ENCODE data around the gene CEP70. TPM values are rescaled to one million over a fixed set of nuclear protein-coding genes. Genes with fewer than 3 reads are reported as not detected.
"Not testable (repeated sequence)": the region's sequence is repeated elsewhere in the genome, so short reads cannot be mapped to it uniquely, and the experiment has no call there.

The CEP70 gene
- total RNA-seq, 2 donors from 2014 or later: 31.6 to 45.4 TPM

DNA sequence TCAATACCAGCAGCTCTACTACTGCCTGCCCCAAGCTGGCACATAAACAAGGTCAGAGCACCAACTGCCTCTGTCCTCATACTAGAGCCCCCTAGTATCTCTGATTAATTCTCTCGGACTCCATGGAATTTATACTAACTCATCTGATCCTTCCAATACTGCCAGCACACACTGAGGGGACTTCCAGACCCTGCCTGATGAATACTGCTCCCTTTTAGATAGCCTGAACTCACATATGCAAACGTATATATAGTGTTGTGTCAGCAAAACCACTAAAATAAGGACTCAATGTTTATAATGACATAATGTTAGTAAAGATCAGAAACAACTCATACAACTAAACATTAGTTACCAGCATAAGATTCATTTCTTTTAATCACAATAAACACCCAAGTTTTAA is 25.0 kb downstream of the CEP70 start:
- H3K27me3 ChIP-seq: no peaks in the 10 kb centered on the region
- DNase-seq: no peak
- intact Hi-C loops (cut with DNase I): no loop called here
- no peaks in the 10 kb centered on the region for H3K9me3 ChIP-seq
- H3K27ac ChIP-seq: no peak overlapping the region
- H3K4me3 ChIP-seq: no peak overlapping the region
- no peak overlapping the region for H3K9ac ChIP-seq (ENCODE audit: low read depth in 2 of 2, low read length in 2 of 2)
- TF ChIP-seq, protein P1, sequence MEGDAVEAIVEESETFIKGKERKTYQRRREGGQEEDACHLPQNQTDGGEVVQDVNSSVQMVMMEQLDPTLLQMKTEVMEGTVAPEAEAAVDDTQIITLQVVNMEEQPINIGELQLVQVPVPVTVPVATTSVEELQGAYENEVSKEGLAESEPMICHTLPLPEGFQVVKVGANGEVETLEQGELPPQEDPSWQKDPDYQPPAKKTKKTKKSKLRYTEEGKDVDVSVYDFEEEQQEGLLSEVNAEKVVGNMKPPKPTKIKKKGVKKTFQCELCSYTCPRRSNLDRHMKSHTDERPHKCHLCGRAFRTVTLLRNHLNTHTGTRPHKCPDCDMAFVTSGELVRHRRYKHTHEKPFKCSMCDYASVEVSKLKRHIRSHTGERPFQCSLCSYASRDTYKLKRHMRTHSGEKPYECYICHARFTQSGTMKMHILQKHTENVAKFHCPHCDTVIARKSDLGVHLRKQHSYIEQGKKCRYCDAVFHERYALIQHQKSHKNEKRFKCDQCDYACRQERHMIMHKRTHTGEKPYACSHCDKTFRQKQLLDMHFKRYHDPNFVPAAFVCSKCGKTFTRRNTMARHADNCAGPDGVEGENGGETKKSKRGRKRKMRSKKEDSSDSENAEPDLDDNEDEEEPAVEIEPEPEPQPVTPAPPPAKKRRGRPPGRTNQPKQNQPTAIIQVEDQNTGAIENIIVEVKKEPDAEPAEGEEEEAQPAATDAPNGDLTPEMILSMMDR (IDR thresholded peaks at IDR 0.05): no peak
- H3K36me3 ChIP-seq: no peaks in the 10 kb centered on the region
- no peaks in the 10 kb centered on the region for H3K4me1 ChIP-seq

GRCh38 chr3:138567403-138567802 is 26.7 kb downstream of the CEP70 start:
- TF ChIP-seq, protein P1 (IDR thresholded peaks at IDR 0.05): no peak
- Histone ChIP-seq H3K9ac (ENCODE audit: low read depth in 2 of 2, low read length in 2 of 2) (no peak overlapping the region), H3K36me3 (no peaks in the 10 kb centered on the region), H3K4me1 (no peaks in the 10 kb centered on the region), H3K9me3 (no peaks in the 10 kb centered on the region), H3K27me3 (no peaks in the 10 kb centered on the region), H3K4me3 (no peak overlapping the region), H3K27ac (no peak overlapping the region)
- DNase-seq: no peak
- intact Hi-C loops (cut with DNase I): no loop called here

- H3K4me3 ChIP-seq; H3K9ac ChIP-seq (ENCODE audit: low read depth in 2 of 2, low read length in 2 of 2); DNase-seq; H3K9me3 ChIP-seq; H3K36me3 ChIP-seq; H3K4me1 ChIP-seq; H3K27me3 ChIP-seq; intact Hi-C loops (cut with DNase I); H3K27ac ChIP-seq: not testable (repeated sequence)
These were observed 27.8 kb downstream of the CEP70 start for GRCh38 chr3:138566293-138566692.

DNA sequence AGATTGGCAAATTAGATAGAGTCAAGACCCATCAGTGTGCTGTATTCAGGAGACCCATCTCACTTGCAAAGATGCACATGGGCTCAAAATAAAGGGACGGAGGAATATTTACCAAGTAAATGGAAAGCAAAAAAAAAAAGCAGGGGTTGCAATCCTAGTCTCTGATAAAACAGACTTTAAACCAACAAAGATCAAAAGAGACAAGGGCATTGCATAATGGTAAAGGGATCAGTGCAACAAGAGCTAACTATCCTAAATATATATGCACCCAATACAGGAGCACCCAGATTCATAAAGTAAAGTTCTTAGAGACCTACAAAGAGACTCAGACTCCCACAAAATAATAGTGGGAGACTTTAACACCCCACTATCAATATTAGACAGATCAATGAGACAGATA is 31.2 kb downstream of the CEP70 start:
- H3K36me3 ChIP-seq; H3K27ac ChIP-seq; H3K9me3 ChIP-seq; H3K27me3 ChIP-seq; H3K4me1 ChIP-seq; H3K9ac ChIP-seq (ENCODE audit: low read depth in 2 of 2, low read length in 2 of 2); H3K4me3 ChIP-seq; DNase-seq; intact Hi-C loops (cut with DNase I): not testable (repeated sequence)

DNA sequence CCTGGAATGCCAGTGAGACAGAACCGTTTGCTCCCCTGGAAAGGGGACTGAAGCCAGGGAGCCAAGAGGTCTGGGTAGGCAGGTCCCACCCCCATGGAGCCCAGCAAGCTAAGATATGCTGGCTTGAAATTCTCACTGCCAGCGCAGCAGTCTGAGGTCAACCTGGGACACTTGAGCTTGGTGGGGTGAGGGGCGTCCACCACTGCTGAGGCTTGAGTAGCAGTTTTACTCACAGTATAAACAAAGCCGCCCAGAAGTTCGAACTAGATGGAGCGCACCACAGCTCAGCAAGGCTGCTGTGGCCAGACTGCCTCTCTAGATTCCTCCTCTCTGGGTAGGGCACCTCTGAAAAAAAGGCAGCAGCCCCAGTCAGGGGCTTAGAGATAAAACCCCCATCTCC is 33.6 kb downstream of the CEP70 start:
- H3K4me1 ChIP-seq: no peaks in the 10 kb centered on the region
- no peak overlapping the region for H3K4me3 ChIP-seq
- no peak for DNase-seq
- H3K27ac ChIP-seq: no peak overlapping the region
- TF ChIP-seq, protein P1 (IDR thresholded peaks at IDR 0.05): no peak
- H3K9ac ChIP-seq (ENCODE audit: low read depth in 2 of 2, low read length in 2 of 2): no peak overlapping the region
- H3K27me3 ChIP-seq: no peaks in the 10 kb centered on the region
- no peaks in the 10 kb centered on the region for H3K9me3 ChIP-seq
- no peaks in the 10 kb centered on the region for H3K36me3 ChIP-seq
- intact Hi-C loops (cut with DNase I): no loop called here

GRCh38 chr3:138559134-138559533 is 34.9 kb downstream of the CEP70 start:
- Histone ChIP-seq H3K9ac (ENCODE audit: low read depth in 2 of 2, low read length in 2 of 2) (no peak overlapping the region), H3K4me1 (no peaks in the 10 kb centered on the region), H3K4me3 (no peak overlapping the region), H3K9me3 (no peaks in the 10 kb centered on the region), H3K27ac (no peak overlapping the region), H3K27me3 (no peaks in the 10 kb centered on the region), H3K36me3 (no peaks in the 10 kb centered on the region)
- TF ChIP-seq, protein P1 (IDR thresholded peaks at IDR 0.05): no peak
- no peak for DNase-seq
- intact Hi-C loops (cut with DNase I): no loop called here

- intact Hi-C loops (cut with DNase I); H3K9ac ChIP-seq (ENCODE audit: low read depth in 2 of 2, low read length in 2 of 2); H3K27me3 ChIP-seq; H3K4me1 ChIP-seq; DNase-seq; H3K4me3 ChIP-seq; H3K9me3 ChIP-seq; H3K27ac ChIP-seq; H3K36me3 ChIP-seq: not testable (repeated sequence)
These were observed 39.3 kb downstream of the CEP70 start for GRCh38 chr3:138554775-138555174.

DNA sequence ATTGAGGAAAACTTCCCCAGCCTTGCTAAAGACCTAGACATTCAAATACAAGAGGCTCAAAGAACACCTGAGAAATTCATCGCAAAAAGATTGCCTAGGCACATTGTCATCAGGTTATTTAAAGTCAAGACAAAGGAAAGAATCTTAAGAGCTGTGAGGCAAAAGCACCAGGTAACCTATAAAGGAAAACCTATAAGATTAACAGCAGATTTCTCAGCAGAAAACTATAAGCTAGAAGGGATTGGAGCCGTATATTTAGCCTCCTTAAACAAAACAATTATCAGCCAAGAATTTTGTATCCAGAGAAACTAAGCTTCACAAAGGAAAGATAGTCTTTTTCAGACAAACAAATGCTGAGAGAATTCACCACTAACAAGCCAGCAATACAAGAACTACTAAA is 43.1 kb downstream of the CEP70 start:
- H3K27me3 ChIP-seq; H3K36me3 ChIP-seq; H3K27ac ChIP-seq; H3K4me3 ChIP-seq; H3K9ac ChIP-seq (ENCODE audit: low read depth in 2 of 2, low read length in 2 of 2); intact Hi-C loops (cut with DNase I); H3K9me3 ChIP-seq; H3K4me1 ChIP-seq; DNase-seq: not testable (repeated sequence)

All from colonic mucosa (tissue), 4 donors.